WI38 (cell line): Measurements from ENCODE around the gene HS1BP3.

Experiments
- H3K4me3 ChIP-seq: 2 replicates; pipeline ENCODE4 v1.5.1; 2011; ENCODE audit warnings: low read depth, mild to moderate bottlenecking, control low read depth, low read length
- CTCF ChIP-seq: IDR thresholded peaks from 2 replicates; pipeline ENCODE4 v1.5.1; 2012; ENCODE audit warnings: low read depth, mild to moderate bottlenecking, control low read depth, low read length

Gene HS1BP3

GRCh38 chr2:20596193-20596972, 54.5 kb downstream of the HS1BP3 start:
- no peak overlapping the region for H3K4me3 ChIP-seq
- no peak for TF ChIP-seq CTCF

- H3K4me3 ChIP-seq, result no peak overlapping the region
- TF ChIP-seq CTCF, result no peak
Observed at GRCh38 chr2:20595439-20596192, 55.3 kb downstream of the HS1BP3 start.

GRCh38 chr2:20594957-20595356, 55.9 kb downstream of the HS1BP3 start:
- no peak overlapping the region for H3K4me3 ChIP-seq
- TF ChIP-seq CTCF, result no peak

DNA sequence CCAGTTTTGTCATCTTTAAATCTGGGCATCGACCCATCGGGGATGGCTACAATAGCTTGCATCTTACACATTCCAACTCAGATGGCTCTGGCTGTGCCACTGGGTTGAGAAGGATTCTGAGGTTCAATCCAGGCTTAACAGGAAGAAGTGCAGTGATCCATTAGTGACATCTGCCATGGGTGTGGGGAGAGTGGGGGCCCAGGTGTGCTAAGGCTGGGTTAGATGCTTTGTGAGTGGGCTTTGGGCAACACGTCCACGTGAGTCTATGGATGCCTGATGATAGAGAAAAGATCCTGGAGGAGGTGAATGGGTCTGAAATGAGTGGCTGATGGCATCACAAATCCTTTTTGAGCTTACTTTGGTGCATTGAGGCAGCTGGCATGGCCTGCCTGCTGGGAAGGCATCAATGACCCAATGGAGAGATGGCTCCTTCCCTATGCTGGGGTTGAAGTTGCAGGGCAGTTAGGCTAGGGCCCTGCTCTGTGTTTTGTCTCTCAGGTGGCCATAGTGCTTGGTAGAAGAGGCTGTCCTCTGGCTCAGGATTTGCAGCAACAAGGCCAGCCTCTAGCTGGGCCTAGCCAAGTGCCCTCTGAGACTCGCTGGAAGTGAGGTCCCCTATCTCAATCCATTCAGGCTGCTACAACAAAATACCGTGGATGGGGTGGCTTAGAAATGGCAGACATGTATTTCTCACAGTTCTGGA, 56.7 kb downstream of the HS1BP3 start:
- TF ChIP-seq CTCF, result no peak
- H3K4me3 ChIP-seq, result no peak overlapping the region

DNA sequence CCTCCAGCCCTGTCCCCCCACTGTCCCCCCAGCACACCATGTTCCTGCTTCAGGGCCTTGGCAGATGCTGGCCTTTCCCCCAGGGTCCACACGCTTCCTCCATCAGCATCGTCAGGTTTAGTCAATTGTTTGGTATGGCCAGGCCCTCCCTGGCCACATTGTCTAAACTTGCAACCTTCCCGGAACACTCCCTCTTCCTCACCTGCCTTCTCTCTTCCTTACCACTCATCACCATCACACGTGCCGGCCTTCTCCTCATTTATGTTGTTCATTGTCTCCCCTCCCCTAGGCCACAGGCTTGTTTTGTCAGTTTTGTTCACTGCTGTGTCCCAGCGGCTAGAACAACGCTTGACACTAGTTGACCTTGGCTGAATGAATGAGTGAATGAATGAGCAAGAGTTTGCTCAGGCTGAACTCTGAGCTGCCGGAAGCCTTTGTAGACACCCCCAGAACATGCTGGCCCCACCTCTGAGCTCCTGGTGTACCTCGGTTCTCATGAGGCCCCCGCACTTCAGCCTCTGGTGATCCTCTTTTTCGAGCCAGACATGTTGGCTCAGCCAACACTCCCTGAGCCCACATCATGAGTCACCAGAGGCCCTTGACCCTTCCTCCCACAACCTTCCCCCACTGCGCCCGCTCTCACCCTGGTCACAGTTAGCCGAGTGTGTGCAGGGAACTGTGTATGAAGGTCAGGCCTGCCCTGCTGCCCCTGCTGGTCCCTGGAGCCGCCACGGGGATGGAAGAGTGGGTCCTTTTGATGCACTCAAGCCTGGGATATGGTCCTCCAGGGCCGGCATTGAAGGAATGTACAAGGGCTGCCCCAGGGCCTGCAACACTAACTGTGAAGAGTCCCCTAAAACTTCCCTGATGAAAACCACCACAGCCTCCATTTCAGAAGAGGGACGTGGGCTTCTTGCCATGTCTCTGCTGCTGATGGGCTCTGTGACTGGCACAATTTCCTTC, 57.5 kb downstream of the HS1BP3 start:
- no peak for TF ChIP-seq CTCF
- no peak overlapping the region for H3K4me3 ChIP-seq

- no peak overlapping the region for H3K4me3 ChIP-seq
- TF ChIP-seq CTCF, result no peak
Observed at GRCh38 chr2:20592106-20593071, 58.5 kb downstream of the HS1BP3 start.
